HG03558 (cell line): Measurements from ENCODE around the gene HSPA4.
"Not testable (repeated sequence)": the region's sequence is repeated elsewhere in the genome, so short reads cannot be mapped to it uniquely, and the experiment has no call there.

ENCODE experiments used
- ATAC-seq: cut with Tn5 transposase; IDR thresholded peaks from one replicate; pipeline ENCODE4 v1.9.1; 2021; ENCODE audit warnings: moderate number of reproducible peaks; ENCODE audit not compliant: unreplicated experiment; ENCODE audit errors: extremely low read depth

Gene HSPA4

GRCh38 chr5:133119233-133119711, 67.5 kb downstream of the HSPA4 start:
- no peak for ATAC-seq

GRCh38 chr5:133120156-133120750, 68.4 kb downstream of the HSPA4 start:
- ATAC-seq, result no peak

GRCh38 chr5:133121080-133121479, 69.3 kb downstream of the HSPA4 start:
- no peak for ATAC-seq

- no peak for ATAC-seq
Measured at GRCh38 chr5:133121611-133122150, 69.9 kb downstream of the HSPA4 start.

GRCh38 chr5:133122711-133123110, 70.9 kb downstream of the HSPA4 start:
- no peak for ATAC-seq

GRCh38 chr5:133123297-133123696, 71.5 kb downstream of the HSPA4 start:
- ATAC-seq, result no peak

GRCh38 chr5:133124891-133125290, 73.1 kb downstream of the HSPA4 start:
- ATAC-seq, result no peak

GRCh38 chr5:133128066-133128465, 76.3 kb downstream of the HSPA4 start:
- ATAC-seq, result no peak

GRCh38 chr5:133129289-133129688, 77.5 kb downstream of the HSPA4 start:
- ATAC-seq, result no peak

GRCh38 chr5:133129950-133130349, 78.1 kb downstream of the HSPA4 start:
- no peak for ATAC-seq

GRCh38 chr5:133130387-133131118, 78.7 kb downstream of the HSPA4 start:
- no peak for ATAC-seq

- no peak for ATAC-seq
Measured at GRCh38 chr5:133132717-133133116, 80.9 kb downstream of the HSPA4 start.

GRCh38 chr5:133133241-133133640, 81.4 kb downstream of the HSPA4 start:
- ATAC-seq, result not testable (repeated sequence)

- ATAC-seq, result not testable (repeated sequence)
Measured at GRCh38 chr5:133136890-133137289, 85.1 kb downstream of the HSPA4 start.

GRCh38 chr5:133140311-133140710, 88.5 kb downstream of the HSPA4 start:
- no peak for ATAC-seq

GRCh38 chr5:133141746-133142145, 89.9 kb downstream of the HSPA4 start:
- ATAC-seq, result no peak

- ATAC-seq, result no peak
Measured at GRCh38 chr5:133142782-133143181, 91.0 kb downstream of the HSPA4 start.

GRCh38 chr5:133144245-133144981, 92.6 kb downstream of the HSPA4 start:
- ATAC-seq, result no peak

GRCh38 chr5:133145436-133146170, 93.8 kb downstream of the HSPA4 start:
- ATAC-seq, result no peak

GRCh38 chr5:133147411-133147810, 95.6 kb downstream of the HSPA4 start:
- ATAC-seq, result no peak
